HG02571 (cell line): Measurements from ENCODE around the gene HDAC1.
"Not testable (repeated sequence)": the region's sequence is repeated elsewhere in the genome, so short reads cannot be mapped to it uniquely, and the experiment has no call there.

Source experiments
- ATAC-seq: cut with Tn5 transposase; IDR thresholded peaks from one replicate; pipeline ENCODE4 v1.9.1; 2021; ENCODE audit warnings: mild to moderate bottlenecking, moderate library complexity; ENCODE audit not compliant: unreplicated experiment

The HDAC1 gene

GRCh38 chr1:32341971-32342370, 50.1 kb downstream of the HDAC1 start:
- no peak for ATAC-seq

GRCh38 chr1:32342704-32343103, 50.8 kb downstream of the HDAC1 start:
- no peak for ATAC-seq

- no peak for ATAC-seq
Observed at GRCh38 chr1:32345289-32345827, 53.5 kb downstream of the HDAC1 start.

- no peak for ATAC-seq
Observed at GRCh38 chr1:32346532-32347157, 54.8 kb downstream of the HDAC1 start.

GRCh38 chr1:32349211-32349708, 57.4 kb downstream of the HDAC1 start:
- no peak for ATAC-seq

GRCh38 chr1:32350785-32351398, 59.0 kb downstream of the HDAC1 start:
- ATAC-seq, result peak; percentile 24

GRCh38 chr1:32351399-32352238, 59.7 kb downstream of the HDAC1 start:
- peak; percentile 84 for ATAC-seq

GRCh38 chr1:32352239-32352745, 60.4 kb downstream of the HDAC1 start:
- ATAC-seq, result peak; percentile 2

- ATAC-seq, result no peak
Observed at GRCh38 chr1:32352831-32353383, 61.0 kb downstream of the HDAC1 start.

GRCh38 chr1:32353431-32353830, 61.5 kb downstream of the HDAC1 start:
- no peak for ATAC-seq

GRCh38 chr1:32353886-32354570, 62.1 kb downstream of the HDAC1 start:
- no peak for ATAC-seq

GRCh38 chr1:32355778-32356177, 63.9 kb downstream of the HDAC1 start:
- ATAC-seq, result not testable (repeated sequence)

- no peak for ATAC-seq
Observed at GRCh38 chr1:32356478-32356877, 64.6 kb downstream of the HDAC1 start.

- ATAC-seq, result no peak
Observed at GRCh38 chr1:32357614-32358013, 65.7 kb downstream of the HDAC1 start.

GRCh38 chr1:32358435-32358834, 66.6 kb downstream of the HDAC1 start:
- ATAC-seq, result no peak

GRCh38 chr1:32361308-32361673, 69.4 kb downstream of the HDAC1 start:
- ATAC-seq, result no peak

GRCh38 chr1:32361674-32362473, 70.0 kb downstream of the HDAC1 start:
- ATAC-seq, result no peak

- ATAC-seq, result no peak
Observed at GRCh38 chr1:32362474-32363313, 70.8 kb downstream of the HDAC1 start, which contains the start of the genes FAM229A and TSSK3. Gene FAM229A, minus strand, starts transcription at chr1:32362485. Its CDS starts 394 bp downstream, at chr1:32362091. Gene TSSK3, plus strand, starts transcription at chr1:32362539. Its CDS starts 163 bp downstream, at chr1:32362702.
